ENCODE measurements around the gene PRKAR1A.

PRKAR1A gene

GRCh38 chr17:68512247-68512959 is at the start of gene PRKAR1A:
Gene PRKAR1A, plus strand, starts transcription at chr17:68512430. Its CDS starts 2,970 bp downstream, at chr17:68515400.
- peaks cover 7% of the 10 kb centered on the region for H4K20me1 ChIP-seq (ENCODE audit: low read depth, low read length)
- peak within 1 kb of the TSS; percentile 72 for H3K9ac ChIP-seq (ENCODE audit: low read length)
- TF ChIP-seq CTCF (IDR thresholded peaks at IDR 0.05; ENCODE audit: insufficient read depth, low read length, poor library complexity, severe bottlenecking) (no peak), EZH2phosphoT487 (conservative IDR thresholded peaks at IDR 0.05; ENCODE audit: low read length) (no peak)
- peak within 1 kb of the TSS; percentile 52 for H3K27ac ChIP-seq (ENCODE audit: low read depth, low read length)
- peak within 1 kb of the TSS; percentile 88 for H2AFZ ChIP-seq (ENCODE audit: low read depth, low read length, severe bottlenecking)
- peak within 1 kb of the TSS; percentile 80 for H3K4me3 ChIP-seq (ENCODE audit: insufficient read depth, low read length, poor library complexity, severe bottlenecking)
- peaks cover 25% of the 10 kb centered on the region for H3K36me3 ChIP-seq (ENCODE audit: low read length)
- 0 out of 2 replicates have a peak, but pooled peaks cover 4% of the 10 kb centered on the region for H3F3A ChIP-seq (ENCODE audit: insufficient read depth)
- peaks cover 41% of the 10 kb centered on the region for H3K79me2 ChIP-seq (ENCODE audit: insufficient read depth, low read length)
- H3K4me2 ChIP-seq (ENCODE audit: low read depth, low read length, poor library complexity, severe bottlenecking) = peak within 1 kb of the TSS; percentile 85
- no peaks in the 10 kb centered on the region for H3K9me2 ChIP-seq (replicated peaks; ENCODE audit: insufficient read depth, low read length)
- H3K9me3 ChIP-seq (ENCODE audit: insufficient read depth, low read length) = no peaks in the 10 kb centered on the region
- H3K27me3 ChIP-seq (ENCODE audit: low read length) = no peaks in the 10 kb centered on the region

DNA sequence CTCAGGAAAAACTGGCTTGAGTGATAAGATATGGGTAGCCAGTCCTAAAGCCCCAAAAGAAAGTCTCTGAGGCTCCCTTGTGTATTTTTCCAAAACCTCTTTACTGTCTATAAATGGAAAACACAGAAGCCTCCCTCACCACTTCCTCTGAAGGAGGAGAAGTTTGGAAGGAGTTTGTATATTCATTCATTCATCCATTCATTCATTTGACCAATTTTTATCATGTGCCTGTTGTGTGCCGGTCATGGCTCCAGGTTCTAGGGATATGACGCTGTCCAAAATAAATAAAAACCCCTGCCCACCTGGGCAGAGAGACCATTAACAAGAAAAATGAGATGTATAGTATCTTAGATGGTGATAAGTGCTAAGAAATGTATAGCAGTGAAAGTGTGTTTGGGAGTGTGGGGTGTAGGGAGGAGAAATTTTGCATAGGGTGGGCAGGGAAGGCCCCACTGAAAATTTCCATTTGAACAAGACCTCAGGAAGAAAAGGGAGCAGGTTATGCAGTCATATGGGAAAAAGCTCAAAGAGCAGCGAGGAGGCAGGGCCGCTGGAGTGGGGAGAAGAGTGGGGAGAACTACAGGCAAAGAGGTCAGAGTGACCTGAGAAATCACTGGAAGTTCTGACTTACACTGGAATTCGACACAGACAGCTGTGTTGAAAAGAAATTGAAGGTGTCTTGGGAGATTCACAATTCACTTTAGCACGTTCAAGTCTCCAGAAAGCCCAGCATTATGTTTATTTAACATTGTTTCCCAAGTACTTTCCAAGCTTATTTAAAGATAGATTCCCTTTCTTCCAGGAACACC is 48.8 kb upstream of the PRKAR1A start:
- Histone ChIP-seq H3K4me3 (ENCODE audit: insufficient read depth, low read length, poor library complexity, severe bottlenecking) (no peak overlapping the region), H4K20me1 (ENCODE audit: low read depth, low read length) (no peaks in the 10 kb centered on the region), H3K27me3 (ENCODE audit: low read length) (no peaks in the 10 kb centered on the region), H3K4me2 (ENCODE audit: low read depth, low read length, poor library complexity, severe bottlenecking) (no peak overlapping the region), H3K9me3 (ENCODE audit: insufficient read depth, low read length) (no peaks in the 10 kb centered on the region), H3F3A (ENCODE audit: insufficient read depth) (peaks cover 6% of the 10 kb centered on the region; the same call in 1 of the 2 replicates), H3K9ac (ENCODE audit: low read length) (no peak overlapping the region), H3K36me3 (ENCODE audit: low read length) (no peaks in the 10 kb centered on the region), H3K9me2 (replicated peaks; ENCODE audit: insufficient read depth, low read length) (no peaks in the 10 kb centered on the region), H3K79me2 (ENCODE audit: insufficient read depth, low read length) (no peaks in the 10 kb centered on the region), H2AFZ (ENCODE audit: low read depth, low read length, severe bottlenecking) (no peak overlapping the region), H3K27ac (ENCODE audit: low read depth, low read length) (no peak overlapping the region)
- TF ChIP-seq CTCF (IDR thresholded peaks at IDR 0.05; ENCODE audit: insufficient read depth, low read length, poor library complexity, severe bottlenecking) = no peak
- no peak for TF ChIP-seq EZH2phosphoT487 (conservative IDR thresholded peaks at IDR 0.05; ENCODE audit: low read length)

- no peak overlapping the region for H3K9ac ChIP-seq (ENCODE audit: low read length)
- H4K20me1 ChIP-seq (ENCODE audit: low read depth, low read length) = no peaks in the 10 kb centered on the region
- no peaks in the 10 kb centered on the region for H3K36me3 ChIP-seq (ENCODE audit: low read length)
- no peak for TF ChIP-seq EZH2phosphoT487 (conservative IDR thresholded peaks at IDR 0.05; ENCODE audit: low read length)
- TF ChIP-seq CTCF (IDR thresholded peaks at IDR 0.05; ENCODE audit: insufficient read depth, low read length, poor library complexity, severe bottlenecking) = no peak
- H3F3A ChIP-seq (ENCODE audit: insufficient read depth) = 0 out of 2 replicates have a peak, but pooled peaks cover 4% of the 10 kb centered on the region
- H2AFZ ChIP-seq (ENCODE audit: low read depth, low read length, severe bottlenecking) = no peak overlapping the region
- H3K9me3 ChIP-seq (ENCODE audit: insufficient read depth, low read length) = no peaks in the 10 kb centered on the region
- no peak overlapping the region for H3K4me3 ChIP-seq (ENCODE audit: insufficient read depth, low read length, poor library complexity, severe bottlenecking)
- H3K27me3 ChIP-seq (ENCODE audit: low read length) = no peaks in the 10 kb centered on the region; the same call in 1 of the 2 replicates
- H3K4me2 ChIP-seq (ENCODE audit: low read depth, low read length, poor library complexity, severe bottlenecking) = no peak overlapping the region
- no peaks in the 10 kb centered on the region for H3K9me2 ChIP-seq (replicated peaks; ENCODE audit: insufficient read depth, low read length)
- H3K79me2 ChIP-seq (ENCODE audit: insufficient read depth, low read length) = no peaks in the 10 kb centered on the region
- no peak overlapping the region for H3K27ac ChIP-seq (ENCODE audit: low read depth, low read length)
Observed at GRCh38 chr17:68468334-68468733, 43.9 kb upstream of the PRKAR1A start.
